NCI-H1092 treated with DMSO at 0.1 percent for 48 hours (cell line): ENCODE data around the gene ABCD1.

ENCODE experiments used
- DNase-seq: peaks from one replicate; lab custom pipeline; 2025; lab: John Stamatoyannopoulos, UW

Gene ABCD1

DNA sequence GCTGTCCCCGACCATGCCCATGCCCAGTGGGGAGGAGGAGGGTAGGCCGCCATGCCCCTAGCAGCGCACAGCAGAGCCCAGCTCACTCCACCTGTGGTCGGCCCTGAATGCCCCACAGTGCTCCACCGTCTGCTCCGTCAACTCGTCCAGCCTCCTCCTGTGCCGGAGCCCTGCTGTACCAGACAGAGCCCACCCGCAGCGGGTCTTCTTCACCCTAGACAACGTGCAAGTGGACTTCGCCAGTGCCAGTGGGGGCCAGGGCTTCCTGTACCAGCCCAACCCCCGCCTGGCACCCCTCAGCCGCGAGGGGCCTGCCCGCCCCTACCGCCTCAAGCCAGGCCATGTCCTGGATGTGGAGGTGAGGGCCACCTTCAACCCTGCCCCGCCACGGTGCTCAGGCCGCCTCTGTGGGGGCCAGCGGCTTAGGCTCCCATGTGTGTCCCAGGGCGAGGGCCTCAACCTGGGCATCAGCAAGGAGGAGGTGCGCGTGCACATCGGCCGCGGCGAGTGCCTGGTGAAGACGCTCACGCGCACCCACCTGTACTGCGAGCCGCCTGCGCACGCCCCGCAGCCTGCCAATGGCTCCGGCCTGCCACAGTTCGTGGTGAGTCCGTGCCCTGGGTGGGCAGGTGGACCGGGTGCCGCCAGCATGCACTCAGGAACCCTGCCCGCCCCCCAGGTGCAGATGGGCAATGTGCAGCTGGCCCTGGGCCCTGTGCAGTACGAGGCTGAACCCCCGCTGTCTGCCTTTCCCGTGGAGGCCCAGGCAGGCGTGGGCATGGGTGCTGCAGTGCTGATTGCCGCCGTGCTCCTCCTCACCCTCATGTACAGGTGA lies 49.3 kb downstream of the ABCD1 start:
- DNase-seq: no peak

DNA sequence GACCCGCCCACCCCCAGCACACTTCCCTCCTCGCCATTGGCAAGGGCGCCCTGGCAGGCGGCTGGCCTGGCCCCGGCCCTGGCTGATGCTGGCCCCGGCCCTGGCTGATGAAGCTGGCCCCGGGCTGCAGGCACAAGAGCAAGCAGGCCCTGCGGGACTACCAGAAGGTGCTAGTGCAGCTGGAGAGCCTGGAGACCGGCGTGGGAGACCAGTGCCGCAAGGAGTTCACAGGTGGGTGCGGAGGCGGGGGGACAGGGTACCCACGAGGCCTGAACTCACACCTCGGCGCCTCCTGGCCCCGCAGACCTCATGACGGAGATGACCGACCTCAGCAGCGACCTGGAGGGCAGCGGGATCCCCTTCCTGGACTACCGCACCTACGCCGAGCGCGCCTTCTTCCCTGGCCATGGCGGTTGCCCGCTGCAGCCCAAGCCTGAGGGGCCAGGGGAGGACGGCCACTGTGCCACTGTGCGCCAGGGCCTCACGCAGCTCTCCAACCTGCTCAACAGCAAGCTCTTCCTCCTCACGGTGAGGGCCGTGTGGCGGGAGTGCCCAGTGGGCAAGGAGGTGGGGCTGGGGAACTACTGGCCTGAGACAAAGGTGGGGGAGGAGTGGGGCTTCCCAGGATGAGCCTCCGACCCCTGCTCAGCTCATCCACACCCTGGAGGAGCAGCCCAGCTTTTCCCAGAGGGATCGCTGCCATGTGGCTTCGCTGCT lies 50.1 kb downstream of the ABCD1 start:
- DNase-seq: no peak

DNA sequence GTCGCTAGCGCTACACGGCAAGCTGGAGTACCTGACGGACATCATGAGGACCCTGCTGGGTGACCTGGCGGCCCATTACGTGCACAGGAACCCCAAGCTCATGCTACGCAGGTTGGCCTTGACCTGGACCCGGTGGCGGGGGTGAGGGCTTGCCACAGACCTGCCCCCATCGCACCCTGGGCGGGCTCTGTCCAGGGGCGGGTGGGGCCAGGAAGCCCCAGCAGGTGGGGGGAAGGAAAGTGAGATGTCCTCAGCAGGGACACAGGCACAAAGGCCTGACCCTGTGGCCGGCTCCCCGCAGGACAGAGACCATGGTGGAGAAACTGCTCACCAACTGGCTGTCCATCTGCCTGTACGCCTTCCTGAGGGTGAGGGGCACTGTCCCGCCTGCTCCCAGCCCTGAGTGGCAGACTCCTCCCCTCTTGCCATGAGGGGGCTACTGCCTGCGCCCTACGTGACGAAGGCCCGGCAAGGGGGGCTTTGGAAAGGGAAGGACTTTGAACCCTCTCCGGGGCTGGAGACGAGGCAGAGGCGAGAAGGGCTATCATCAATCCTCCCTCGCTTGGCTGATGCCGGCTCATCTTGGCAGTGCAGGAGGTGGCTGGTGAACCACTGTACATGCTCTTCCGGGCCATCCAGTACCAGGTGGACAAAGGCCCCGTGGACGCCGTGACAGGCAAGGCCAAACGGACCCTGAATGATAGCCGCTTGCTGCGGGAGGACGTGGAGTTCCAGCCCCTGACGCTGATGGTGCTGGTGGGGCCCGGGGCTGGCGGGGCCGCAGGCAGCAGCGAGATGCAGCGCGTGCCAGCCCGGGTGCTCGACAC lies 50.9 kb downstream of the ABCD1 start:
- no peak for DNase-seq

DNA sequence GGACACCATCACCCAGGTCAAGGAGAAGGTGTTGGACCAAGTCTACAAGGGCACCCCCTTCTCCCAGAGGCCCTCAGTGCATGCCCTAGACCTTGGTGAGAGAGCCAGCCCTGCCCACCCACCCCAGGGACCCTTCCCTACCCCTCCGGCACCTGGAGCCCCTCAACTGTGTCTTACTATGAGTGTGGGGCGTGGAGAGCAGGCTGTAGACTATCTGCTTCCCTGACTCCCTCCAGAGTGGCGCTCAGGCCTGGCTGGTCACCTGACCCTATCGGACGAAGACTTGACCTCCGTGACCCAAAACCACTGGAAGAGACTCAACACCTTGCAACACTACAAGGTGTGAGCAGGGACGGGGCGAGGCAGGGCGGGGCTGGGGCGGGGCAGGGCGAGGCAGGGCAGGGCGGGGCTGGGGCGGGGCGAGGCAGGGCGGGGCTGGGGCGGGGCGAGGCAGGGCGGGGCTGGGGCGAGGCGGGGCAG lies 51.5 kb downstream of the ABCD1 start:
- DNase-seq: no peak

- no peak for DNase-seq
Observed at GRCh38 chrX:153776611-153777045, 52.0 kb downstream of the ABCD1 start.

DNA sequence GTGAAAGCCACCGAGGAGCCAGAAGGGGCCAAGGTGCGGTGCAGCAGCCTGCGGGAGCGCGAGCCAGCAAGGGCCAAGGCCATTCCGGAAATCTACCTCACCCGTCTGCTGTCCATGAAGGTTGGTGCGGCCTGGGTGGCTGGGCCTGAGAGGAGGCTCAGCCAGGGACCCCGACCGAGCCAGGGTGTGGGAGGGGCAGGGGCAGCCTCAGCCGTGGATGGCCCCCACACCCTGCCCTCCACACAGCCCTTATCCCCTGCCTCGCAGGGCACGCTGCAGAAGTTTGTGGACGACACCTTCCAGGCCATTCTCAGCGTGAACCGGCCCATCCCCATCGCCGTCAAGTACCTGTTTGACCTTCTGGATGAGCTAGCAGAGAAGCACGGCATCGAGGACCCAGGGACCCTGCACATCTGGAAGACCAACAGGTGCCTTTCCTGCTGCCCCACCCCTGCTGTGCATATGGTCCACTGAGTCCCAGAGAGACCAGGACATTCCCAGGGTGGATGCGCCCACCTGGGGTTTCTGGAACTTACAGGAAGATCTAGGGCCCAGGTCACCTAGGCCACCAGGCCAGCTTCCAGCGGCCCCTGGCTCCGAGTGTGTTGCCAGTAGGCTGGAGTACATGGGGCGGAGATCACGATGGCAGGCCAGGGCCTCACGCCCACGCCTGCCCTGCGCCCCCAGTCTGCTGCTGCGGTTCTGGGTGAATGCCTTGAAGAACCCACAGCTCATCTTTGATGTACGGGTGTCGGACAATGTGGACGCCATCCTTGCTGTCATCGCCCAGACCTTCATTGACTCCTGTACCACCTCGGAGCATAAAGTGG lies 52.8 kb downstream of the ABCD1 start:
- DNase-seq: no peak

- DNase-seq: no peak
Observed at GRCh38 chrX:153778181-153778580, 53.5 kb downstream of the ABCD1 start.

DNA sequence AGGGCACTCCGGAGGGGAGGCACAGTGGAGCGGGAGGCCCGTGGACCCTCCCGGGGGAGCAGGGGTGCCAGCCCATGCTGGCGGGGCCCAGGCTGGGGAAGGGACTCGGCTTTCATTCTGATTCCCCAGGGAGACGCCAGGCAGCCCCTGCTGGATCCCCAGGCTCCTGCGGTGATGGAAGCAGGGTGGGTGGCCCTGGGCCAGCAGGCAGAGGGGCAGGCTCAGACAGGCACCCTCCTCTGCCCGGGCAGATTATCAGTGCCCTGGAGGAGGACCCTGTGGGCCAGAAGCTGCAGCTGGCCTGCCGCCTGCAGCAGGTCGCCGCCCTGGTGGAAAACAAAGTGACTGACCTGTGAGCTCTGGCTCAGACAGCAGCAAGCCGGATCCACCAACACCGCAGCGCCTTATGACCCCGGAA lies 54.0 kb downstream of the ABCD1 start:
- DNase-seq: no peak

DNA sequence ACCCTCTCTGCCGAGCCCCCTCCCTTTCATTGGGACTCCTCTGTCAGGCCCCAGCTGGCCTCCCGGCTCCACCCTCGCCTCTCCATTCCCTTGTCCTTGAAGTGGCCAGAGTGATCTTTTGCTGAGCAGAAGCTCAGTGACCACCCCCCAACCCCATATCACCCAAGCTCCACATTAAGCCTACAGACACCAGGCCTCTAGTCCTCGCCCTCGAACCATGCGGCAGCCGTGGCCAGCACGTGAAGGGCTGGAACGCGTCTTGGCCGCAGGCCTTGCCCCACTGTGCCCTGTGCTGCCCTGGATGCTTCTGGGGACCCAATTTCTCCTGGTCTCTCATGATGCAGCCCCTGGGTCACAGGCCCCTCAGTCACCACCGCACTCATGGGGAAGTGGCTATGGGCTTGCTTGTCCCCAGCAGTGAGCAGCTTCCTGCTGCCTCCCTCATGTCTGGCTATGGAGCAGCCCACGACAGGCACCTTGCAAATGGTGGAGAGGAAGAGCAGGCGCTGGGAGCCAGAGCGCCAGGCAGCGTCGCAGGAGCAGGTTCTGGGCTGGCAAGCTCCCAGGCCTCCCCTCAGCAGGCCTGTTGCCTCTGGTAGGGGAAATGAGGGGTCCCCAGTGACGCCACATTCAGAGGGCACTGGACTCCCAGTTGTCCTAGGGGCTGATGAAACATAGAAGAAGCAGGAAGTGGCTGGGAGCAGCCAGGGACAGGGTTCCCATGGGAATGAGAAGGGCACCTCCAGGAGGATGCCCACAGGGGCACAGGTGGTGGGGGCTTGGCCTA lies 55.4 kb downstream of the ABCD1 start:
- DNase-seq: peak; percentile 13

- DNase-seq: peak; percentile 24
Observed at GRCh38 chrX:153780678-153781427, 56.2 kb downstream of the ABCD1 start, which contains the start of gene SRPK3. Gene SRPK3 (plus strand): TSS chrX:153781041. CDS start chrX:153781087, 46 bp downstream.

- peak; percentile 51 for DNase-seq
Observed at GRCh38 chrX:153781428-153782047, 56.9 kb downstream of the ABCD1 start.

- DNase-seq: peak; percentile 96
Observed at GRCh38 chrX:153782313-153782712, 57.7 kb downstream of the ABCD1 start.

- DNase-seq: no peak
Observed at GRCh38 chrX:153782871-153783270, 58.2 kb downstream of the ABCD1 start.

- no peak for DNase-seq
Observed at GRCh38 chrX:153783378-153784013, 58.8 kb downstream of the ABCD1 start.

DNA sequence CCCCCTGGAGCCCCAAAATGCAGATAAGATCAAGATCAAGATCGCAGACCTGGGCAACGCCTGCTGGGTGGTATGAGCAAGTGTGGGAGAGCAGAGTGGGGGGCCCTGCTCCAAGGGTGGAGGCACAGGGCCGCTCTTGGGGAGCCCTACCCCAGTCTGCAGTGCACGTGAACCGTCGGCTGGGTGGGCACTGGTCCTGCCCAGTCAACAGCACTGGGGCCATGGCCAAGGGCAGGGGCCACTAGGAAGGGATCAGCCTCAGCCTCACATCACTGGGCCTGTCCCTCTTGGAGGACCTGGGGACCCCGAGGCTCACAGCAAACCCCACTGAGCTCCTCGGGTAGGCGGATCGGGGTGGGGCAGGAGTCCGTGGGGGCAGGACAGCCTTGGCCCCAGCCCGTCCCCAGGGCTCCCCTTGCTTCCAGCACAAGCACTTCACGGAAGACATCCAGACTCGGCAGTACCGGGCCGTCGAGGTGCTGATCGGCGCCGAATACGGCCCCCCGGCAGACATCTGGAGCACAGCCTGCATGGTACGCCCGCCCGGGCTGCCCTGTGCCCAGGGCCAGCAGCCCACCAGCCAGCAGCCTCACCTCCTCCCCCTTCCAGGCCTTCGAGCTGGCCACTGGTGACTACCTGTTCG lies 59.8 kb downstream of the ABCD1 start:
- DNase-seq: no peak

DNA sequence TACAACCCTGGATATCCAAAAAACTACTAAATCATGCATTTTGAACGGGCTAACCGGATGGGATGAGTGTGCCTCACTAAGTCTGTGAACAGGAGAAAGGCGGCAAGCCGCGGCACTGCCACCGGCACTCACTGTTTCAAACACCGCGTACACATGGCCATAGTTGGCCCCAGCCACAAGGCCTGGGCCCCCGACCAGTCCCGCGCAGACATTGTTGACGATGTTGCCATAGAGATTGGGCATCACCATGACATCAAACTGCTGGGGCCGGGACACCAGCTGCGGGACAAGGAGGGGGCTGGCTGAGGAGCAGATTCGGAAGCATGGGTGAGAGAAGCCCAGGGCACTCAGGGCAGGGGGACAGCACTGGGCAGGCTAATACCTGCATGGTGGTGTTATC lies 62.0 kb downstream of the ABCD1 start:
- no peak for DNase-seq

DNA sequence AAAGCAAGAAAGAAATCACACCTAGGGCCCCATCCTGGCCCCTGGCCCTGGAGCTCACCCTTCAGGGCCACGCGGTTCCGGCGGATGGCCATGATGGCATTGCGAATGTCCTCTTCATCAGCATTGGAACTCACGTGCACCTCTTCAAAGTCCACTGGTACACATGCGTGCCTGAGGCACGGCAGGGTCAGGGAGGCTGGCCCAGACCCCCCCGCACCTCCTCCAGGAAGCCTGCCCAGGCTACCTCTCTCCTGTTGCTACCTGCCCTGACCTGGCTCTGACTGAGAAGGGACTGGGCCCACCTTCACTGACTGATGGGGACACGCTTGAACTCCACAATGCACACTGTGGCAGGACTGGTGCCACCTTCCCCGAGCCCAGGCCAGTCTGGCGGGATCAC lies 65.0 kb downstream of the ABCD1 start:
- no peak for DNase-seq
